ENCODE results near the gene PRDX2.

GRCh38 chr19:12785431-12786031 is 16.1 kb downstream of the PRDX2 start:
- TF ChIP-seq GATA2 (IDR thresholded peaks at IDR 0.05; ENCODE audit: low read depth, low read length): no peak
- no peak for TF ChIP-seq GATA3 (IDR thresholded peaks at IDR 0.05; ENCODE audit: low read depth, low read length)

All from SH-SY5Y (cell line).